ENCODE measurements around the gene EPHA6. TPM values are rescaled to one million over a fixed set of nuclear protein-coding genes. Genes with fewer than 3 reads are reported as not detected.

Gene EPHA6
- total RNA-seq, 1 experiment from 2014 or later: 2.7 TPM

- no peak overlapping the region for H3K27ac Mint-ChIP-seq (ENCODE audit: unreplicated experiment)
- H3K27me3 Mint-ChIP-seq (ENCODE audit: insufficient read depth, unreplicated experiment): no peaks in the 10 kb centered on the region
- CTCF ChIA-PET: no interaction called here
- Histone ChIP-seq H3K4me1 (peaks cover 32% of the 10 kb centered on the region), H3K4me3 (ENCODE audit: low read depth, low read length) (no peak overlapping the region), H3K27me3 (replicated peaks; ENCODE audit: control insufficient read depth, insufficient read depth, low read length) (no peaks in the 10 kb centered on the region), H3K36me3 (ENCODE audit: control insufficient read depth, insufficient read depth, low read length) (no peaks in the 10 kb centered on the region), H3K9me3 (no peaks in the 10 kb centered on the region)
- H3K9me3 Mint-ChIP-seq (ENCODE audit: unreplicated experiment): peaks cover 10% of the 10 kb centered on the region
- H3K4me1 Mint-ChIP-seq (ENCODE audit: low read depth, unreplicated experiment): peaks cover 28% of the 10 kb centered on the region
- no peaks in the 10 kb centered on the region for H3K36me3 Mint-ChIP-seq (ENCODE audit: insufficient read depth, unreplicated experiment)
- BruUV-seq (replicated peaks): no TSS peak
- intact Hi-C loops (cut with micrococcal nuclease; ENCODE audit: unreplicated experiment): no loop called here
- no peak for TF ChIP-seq CTCF (IDR thresholded peaks at IDR 0.05; ENCODE audit: insufficient read depth in 1 of 2, low read depth in 1 of 2, low read length in 1 of 2, severe bottlenecking in 1 of 2, unreplicated experiment in 1 of 2)
- no peak for DNase-seq
- no peak overlapping the region for H3K4me3 Mint-ChIP-seq (ENCODE audit: unreplicated experiment)
- POLR2A ChIA-PET: no interaction called here
Measured at GRCh38 chr3:97235611-97236315, 421.4 kb downstream of the EPHA6 start.

- Mint-ChIP-seq H3K4me3 (ENCODE audit: unreplicated experiment) (no peak overlapping the region), H3K27ac (ENCODE audit: unreplicated experiment) (no peak overlapping the region), H3K4me1 (ENCODE audit: low read depth, unreplicated experiment) (peaks cover under 1% of the 10 kb centered on the region), H3K36me3 (ENCODE audit: insufficient read depth, unreplicated experiment) (no peaks in the 10 kb centered on the region), H3K27me3 (ENCODE audit: insufficient read depth, unreplicated experiment) (no peaks in the 10 kb centered on the region), H3K9me3 (ENCODE audit: unreplicated experiment) (no peaks in the 10 kb centered on the region)
- H3K27me3 ChIP-seq (replicated peaks; ENCODE audit: control insufficient read depth, insufficient read depth, low read length): no peaks in the 10 kb centered on the region
- POLR2A ChIA-PET: no interaction called here
- no TSS peak for BruUV-seq (replicated peaks)
- H3K4me3 ChIP-seq (ENCODE audit: low read depth, low read length): no peak overlapping the region
- TF ChIP-seq CTCF (IDR thresholded peaks at IDR 0.05; ENCODE audit: insufficient read depth in 1 of 2, low read depth in 1 of 2, low read length in 1 of 2, severe bottlenecking in 1 of 2, unreplicated experiment in 1 of 2): no peak
- no peak for DNase-seq
- intact Hi-C loops (cut with micrococcal nuclease; ENCODE audit: unreplicated experiment): no loop called here
- H3K9me3 ChIP-seq: no peaks in the 10 kb centered on the region
- no peaks in the 10 kb centered on the region for H3K4me1 ChIP-seq
- H3K36me3 ChIP-seq (ENCODE audit: control insufficient read depth, insufficient read depth, low read length): no peaks in the 10 kb centered on the region
- CTCF ChIA-PET: no interaction called here
Measured at GRCh38 chr3:97241417-97241816, 427.0 kb downstream of the EPHA6 start.

GRCh38 chr3:97245201-97245910, 431.0 kb downstream of the EPHA6 start:
- Mint-ChIP-seq H3K27me3 (ENCODE audit: insufficient read depth, unreplicated experiment) (no peaks in the 10 kb centered on the region), H3K27ac (ENCODE audit: unreplicated experiment) (no peak overlapping the region), H3K36me3 (ENCODE audit: insufficient read depth, unreplicated experiment) (no peaks in the 10 kb centered on the region), H3K4me3 (ENCODE audit: unreplicated experiment) (no peak overlapping the region), H3K9me3 (ENCODE audit: unreplicated experiment) (no peaks in the 10 kb centered on the region), H3K4me1 (ENCODE audit: low read depth, unreplicated experiment) (no peaks in the 10 kb centered on the region)
- no peaks in the 10 kb centered on the region for H3K9me3 ChIP-seq
- TF ChIP-seq CTCF (IDR thresholded peaks at IDR 0.05; ENCODE audit: insufficient read depth in 1 of 2, low read depth in 1 of 2, low read length in 1 of 2, severe bottlenecking in 1 of 2, unreplicated experiment in 1 of 2): no peak
- ChIA-PET POLR2A (no interaction called here), CTCF (no interaction called here)
- H3K4me1 ChIP-seq: no peaks in the 10 kb centered on the region
- H3K36me3 ChIP-seq (ENCODE audit: control insufficient read depth, insufficient read depth, low read length): no peaks in the 10 kb centered on the region
- intact Hi-C loops (cut with micrococcal nuclease; ENCODE audit: unreplicated experiment): loop anchor here (5.0 kb wide), 1 partner anchor 52 kb away; no protein-coding TSS in a partner anchor
- no peaks in the 10 kb centered on the region for H3K27me3 ChIP-seq (replicated peaks; ENCODE audit: control insufficient read depth, insufficient read depth, low read length)
- no peak overlapping the region for H3K4me3 ChIP-seq (ENCODE audit: low read depth, low read length)
- BruUV-seq (replicated peaks): no TSS peak
- no peak for DNase-seq

All from Caco-2 (cell line).